Measurements from ENCODE around the gene CACNA1H.
"Not testable (repeated sequence)": the region's sequence is repeated elsewhere in the genome, so short reads cannot be mapped to it uniquely, and the experiment has no call there.

Gene CACNA1H

GRCh38 chr16:1215574-1216295 is 62.8 kb downstream of the CACNA1H start:
- DNase-seq, result no peak

- DNase-seq, result no peak
These were observed 63.4 kb downstream of the CACNA1H start for GRCh38 chr16:1216296-1216619.

- no peak for DNase-seq
These were observed 63.9 kb downstream of the CACNA1H start for GRCh38 chr16:1216681-1217400.

GRCh38 chr16:1217526-1217925 is 64.6 kb downstream of the CACNA1H start:
- no peak for DNase-seq

GRCh38 chr16:1218061-1218929 is 65.4 kb downstream of the CACNA1H start:
- no peak for DNase-seq

- no peak for DNase-seq
These were observed 66.2 kb downstream of the CACNA1H start for GRCh38 chr16:1218930-1219611.

- DNase-seq, result no peak
These were observed 67.3 kb downstream of the CACNA1H start for GRCh38 chr16:1220098-1220728.

GRCh38 chr16:1220841-1221627 is 68.1 kb downstream of the CACNA1H start:
- no peak for DNase-seq

GRCh38 chr16:1221628-1222552 is 69.0 kb downstream of the CACNA1H start:
- DNase-seq, result no peak

- no peak for DNase-seq
These were observed 69.8 kb downstream of the CACNA1H start for GRCh38 chr16:1222553-1223354.

- DNase-seq, result no peak
These were observed 70.7 kb downstream of the CACNA1H start for GRCh38 chr16:1223355-1224214.

- DNase-seq, result no peak
These were observed 71.7 kb downstream of the CACNA1H start for GRCh38 chr16:1224558-1224957.

- no peak for DNase-seq
These were observed 72.1 kb downstream of the CACNA1H start, which contains the start of gene TPSG1 for GRCh38 chr16:1225051-1225451. Gene TPSG1 (minus strand): TSS chr16:1225268. CDS start chr16:1225252, 16 bp downstream.

GRCh38 chr16:1225728-1226311 is 72.9 kb downstream of the CACNA1H start:
- DNase-seq, result not testable (repeated sequence)

GRCh38 chr16:1226692-1227091 is 73.8 kb downstream of the CACNA1H start:
- DNase-seq, result not testable (repeated sequence)

GRCh38 chr16:1228227-1228626 is 75.3 kb downstream of the CACNA1H start:
- not testable (repeated sequence) for DNase-seq

GRCh38 chr16:1229476-1229875 is 76.6 kb downstream of the CACNA1H start:
- DNase-seq, result not testable (repeated sequence)

GRCh38 chr16:1230084-1230470 is 77.2 kb downstream of the CACNA1H start, which contains the start of gene TPSB2:
Gene TPSB2 (minus strand): TSS chr16:1230184. CDS start chr16:1229951, 233 bp downstream.
- not testable (repeated sequence) for DNase-seq

All from stimulated activated CD4-positive, alpha-beta T cell treated with anti-CD3 and anti-CD28 coated beads, Interleukin-15, amount 100 ng/mL, for 24 hours (primary cell).